HG03354 (cell line): ENCODE measurements around the gene TOP3B.

Experiments
- ATAC-seq: cut with Tn5 transposase; IDR thresholded peaks from one replicate; pipeline ENCODE4 v1.9.1; 2021; ENCODE audit warnings: mild to moderate bottlenecking; ENCODE audit not compliant: unreplicated experiment, poor library complexity, severe bottlenecking

TOP3B gene

DNA sequence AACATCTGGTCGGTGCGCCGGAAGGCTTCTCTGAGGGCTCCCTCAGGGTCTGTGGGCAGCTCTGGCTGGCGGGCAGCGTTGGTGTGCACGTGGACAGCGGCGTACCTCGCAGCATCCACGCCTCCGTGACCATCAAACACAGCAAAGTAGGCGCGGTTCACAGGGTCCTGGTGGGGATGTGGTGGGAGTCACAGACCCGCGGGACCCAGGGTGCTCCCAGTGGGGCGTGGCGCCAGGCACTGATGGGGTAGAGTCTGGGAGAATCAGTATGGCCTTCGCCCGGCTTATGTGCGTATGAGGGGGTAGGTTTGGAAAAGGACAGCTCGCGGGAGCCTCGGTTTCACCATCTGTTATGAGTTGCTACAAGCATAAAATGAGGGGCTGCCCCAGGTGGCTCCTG, 49.2 kb downstream of the TOP3B start:
- ATAC-seq: no peak

DNA sequence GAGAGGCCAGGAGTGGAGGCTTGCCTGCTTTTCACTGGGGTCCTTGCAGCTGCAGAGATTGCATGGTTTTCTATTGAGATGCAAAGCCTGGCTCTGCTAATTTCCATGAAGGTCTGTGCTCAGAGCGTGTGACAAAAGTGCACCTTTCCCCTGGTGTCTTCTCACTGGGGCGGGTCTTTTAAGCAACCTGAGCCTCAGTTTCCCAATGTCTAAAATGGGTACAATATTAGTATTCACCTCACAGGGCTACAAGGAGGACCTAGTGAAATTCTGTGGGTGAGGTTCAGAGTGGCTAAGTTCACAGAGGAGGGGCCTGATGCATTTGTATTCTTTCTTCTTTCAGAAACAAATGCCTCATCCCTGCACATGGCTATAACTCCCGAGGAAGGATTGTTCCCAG, 50.2 kb downstream of the TOP3B start:
- no peak for ATAC-seq

DNA sequence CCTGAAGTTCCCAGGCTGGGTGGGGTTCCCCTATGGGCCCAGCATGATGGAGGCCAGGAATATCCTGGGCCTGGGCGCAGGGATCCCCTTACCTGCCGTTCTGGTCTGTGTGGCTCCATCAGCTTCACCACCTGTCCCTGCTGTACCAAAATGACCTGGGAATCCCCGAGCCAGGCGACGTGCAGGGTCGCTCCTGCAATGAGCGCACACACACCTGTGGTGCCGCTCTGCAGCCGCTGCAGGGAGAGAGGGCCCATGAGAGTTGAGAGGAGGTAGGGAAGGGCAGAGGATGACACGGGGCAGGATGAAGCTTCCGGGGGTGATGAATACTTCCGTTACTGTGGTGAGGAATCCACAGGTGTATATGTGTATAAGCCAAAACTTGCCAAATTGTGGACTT, 51.5 kb downstream of the TOP3B start:
- no peak for ATAC-seq

DNA sequence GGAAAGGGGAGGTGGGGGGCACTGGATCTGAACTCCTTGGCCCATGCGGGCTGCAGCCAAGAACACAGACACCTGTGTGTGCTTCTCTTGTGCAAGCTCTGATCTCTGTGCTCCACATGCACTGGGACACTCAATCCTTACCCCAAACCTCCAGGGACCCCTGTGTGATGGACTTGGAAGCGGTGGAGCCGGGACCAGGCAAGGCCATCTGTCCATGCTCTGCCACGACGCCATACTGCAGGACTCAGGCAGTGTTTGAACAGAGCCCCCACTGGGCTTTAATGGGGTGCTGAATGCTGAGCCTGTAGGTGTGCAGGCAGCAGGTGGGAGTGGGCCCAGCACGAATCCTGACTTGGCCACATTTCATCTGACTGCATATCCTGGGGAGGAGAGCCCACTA, 53.3 kb downstream of the TOP3B start:
- no peak for ATAC-seq

DNA sequence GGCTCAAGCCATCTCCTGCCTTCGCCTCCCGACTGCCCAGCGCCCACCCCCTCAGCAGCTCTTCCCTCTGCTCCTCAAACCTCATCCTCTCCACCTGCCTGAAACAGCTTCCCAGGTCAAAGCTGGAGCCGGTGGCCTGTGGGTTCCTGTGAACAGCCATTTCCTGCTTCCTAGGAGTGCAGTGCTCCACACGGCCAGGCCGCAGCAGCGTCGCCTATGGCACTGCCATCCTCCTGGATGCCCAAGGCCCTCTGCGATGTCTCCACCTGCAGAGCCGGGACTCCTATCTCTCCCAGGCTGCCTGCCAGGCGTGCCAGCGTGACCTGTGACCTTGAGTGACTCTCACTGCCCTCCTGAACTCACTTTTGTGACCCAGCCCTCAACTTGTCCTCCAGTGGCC, 54.5 kb downstream of the TOP3B start:
- ATAC-seq: no peak

DNA sequence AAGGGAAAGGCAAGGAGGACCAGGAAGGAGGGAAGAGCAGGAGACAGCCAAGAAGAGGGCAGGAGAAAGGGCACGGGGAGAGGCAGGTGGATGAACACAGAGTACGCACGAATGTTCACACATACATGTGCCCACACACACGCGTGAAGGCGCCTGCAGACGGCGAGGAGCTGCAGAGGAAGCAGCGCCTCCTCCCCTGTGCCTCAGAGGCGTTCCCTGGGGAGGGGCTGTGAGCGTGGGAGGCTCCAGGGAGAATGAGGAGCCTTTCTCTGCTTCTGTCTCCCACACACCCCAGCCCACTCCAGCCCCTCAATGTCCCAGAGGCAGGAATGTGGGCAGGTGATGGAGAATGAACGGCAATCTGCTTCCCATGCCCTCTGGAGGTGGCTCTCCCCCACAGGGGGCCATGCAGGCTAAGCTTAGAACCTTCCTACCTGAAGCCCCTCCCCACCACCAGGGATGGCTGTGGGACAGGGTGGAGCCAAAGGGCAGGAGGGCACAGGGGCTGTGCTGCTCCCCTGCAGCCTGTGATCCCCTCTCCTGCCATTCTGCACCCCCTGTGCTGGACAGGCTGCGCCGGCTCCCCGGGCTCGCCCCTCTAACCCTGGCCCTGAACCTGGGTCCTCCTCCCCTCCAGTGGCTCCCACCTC, 55.3 kb downstream of the TOP3B start:
- no peak for ATAC-seq

DNA sequence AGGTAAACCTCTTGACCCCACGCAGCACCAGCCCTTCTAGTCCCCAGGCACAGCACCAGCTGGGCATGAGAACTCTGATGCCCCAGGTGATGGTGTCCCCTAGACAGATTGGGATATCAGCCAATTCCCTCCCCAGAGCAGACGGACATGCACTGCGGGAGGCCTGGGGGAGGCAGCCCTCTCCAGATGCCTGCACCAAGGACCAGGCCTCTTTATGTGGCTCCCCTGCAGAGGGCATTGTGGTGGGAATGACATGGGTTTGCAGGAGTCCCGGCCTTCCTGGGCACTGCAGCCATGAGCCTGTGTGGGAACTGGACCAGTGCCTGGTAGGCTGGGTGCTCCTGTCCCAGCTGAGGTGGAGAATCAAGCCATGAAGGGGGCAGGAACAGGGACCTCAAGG, 55.9 kb downstream of the TOP3B start:
- ATAC-seq: no peak

DNA sequence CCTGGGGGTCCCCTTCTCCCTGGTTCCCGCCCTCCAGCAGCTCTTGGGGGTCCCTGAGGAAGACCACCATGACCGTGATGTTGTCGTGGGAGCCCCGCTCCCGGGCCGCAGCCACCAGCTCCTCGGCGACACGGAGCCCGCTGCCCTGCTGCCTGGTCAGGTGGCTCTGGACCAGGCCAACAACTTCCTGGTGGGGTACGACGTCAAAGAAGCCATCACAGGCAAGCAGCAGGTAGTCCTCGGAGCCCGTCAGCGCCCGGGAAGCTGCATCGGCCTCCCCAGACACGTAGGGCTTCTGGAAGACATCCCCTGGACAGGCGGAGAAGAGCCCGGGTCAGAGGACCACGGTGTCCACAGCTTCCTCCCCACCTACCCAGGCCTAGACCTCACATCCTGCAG, 59.4 kb downstream of the TOP3B start:
- no peak for ATAC-seq

DNA sequence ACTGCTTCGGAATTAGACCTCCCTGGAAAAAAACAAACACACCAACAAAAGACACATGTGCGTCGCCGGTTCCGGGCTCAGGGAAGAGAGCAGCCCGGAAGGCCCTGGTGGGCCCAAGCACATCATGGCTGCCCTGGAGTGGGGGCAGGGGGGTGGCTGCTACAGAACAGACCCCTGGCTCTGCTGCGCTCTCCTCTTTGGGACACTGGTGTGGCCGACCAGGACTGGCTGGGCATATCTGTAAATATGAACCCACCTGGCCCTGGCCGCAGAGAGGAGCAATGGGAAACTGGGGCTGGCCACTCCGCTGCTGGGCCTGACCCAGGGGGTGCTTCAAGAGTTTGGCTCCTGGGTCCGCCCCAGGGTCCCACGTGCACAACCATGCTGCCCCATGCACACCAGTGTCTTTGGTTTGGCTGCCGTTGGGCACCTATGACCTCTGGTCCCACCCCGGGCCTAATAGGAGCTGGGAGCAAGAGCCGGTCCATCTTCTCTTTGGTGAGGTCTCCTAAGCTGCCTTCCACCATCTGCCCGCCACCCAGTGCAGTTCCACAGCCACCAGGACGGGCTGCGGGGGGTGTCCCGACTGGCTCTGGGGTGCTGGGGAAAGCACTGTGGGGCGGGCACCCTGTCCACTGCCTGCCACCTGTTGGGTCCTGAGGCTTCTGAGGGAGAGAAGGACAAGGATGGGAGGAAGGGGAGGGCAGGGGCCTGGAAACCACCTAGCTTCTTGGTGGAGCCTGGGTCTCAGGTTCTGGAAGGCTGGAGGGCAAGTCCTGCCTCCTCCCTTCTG, 60.0 kb downstream of the TOP3B start:
- ATAC-seq: no peak

DNA sequence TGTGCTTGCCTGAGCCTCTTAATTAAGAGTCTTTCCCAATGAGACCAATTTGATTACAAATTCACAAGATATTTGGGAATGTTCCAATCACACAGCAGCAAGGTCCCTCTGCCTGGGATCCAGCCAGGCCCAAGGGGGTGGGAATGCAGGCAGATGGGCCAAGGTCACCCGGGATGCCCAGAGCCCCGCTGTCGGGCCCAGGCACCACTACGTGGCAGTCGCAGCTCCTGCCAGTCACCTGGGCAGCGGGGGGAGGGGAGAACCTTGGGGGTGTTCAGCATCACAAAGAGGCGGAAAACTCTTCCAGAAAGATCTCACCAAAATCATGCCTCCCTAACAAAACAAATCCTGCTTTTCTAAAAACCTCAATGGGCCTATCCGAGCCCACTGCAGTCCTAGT, 60.9 kb downstream of the TOP3B start:
- ATAC-seq: no peak

DNA sequence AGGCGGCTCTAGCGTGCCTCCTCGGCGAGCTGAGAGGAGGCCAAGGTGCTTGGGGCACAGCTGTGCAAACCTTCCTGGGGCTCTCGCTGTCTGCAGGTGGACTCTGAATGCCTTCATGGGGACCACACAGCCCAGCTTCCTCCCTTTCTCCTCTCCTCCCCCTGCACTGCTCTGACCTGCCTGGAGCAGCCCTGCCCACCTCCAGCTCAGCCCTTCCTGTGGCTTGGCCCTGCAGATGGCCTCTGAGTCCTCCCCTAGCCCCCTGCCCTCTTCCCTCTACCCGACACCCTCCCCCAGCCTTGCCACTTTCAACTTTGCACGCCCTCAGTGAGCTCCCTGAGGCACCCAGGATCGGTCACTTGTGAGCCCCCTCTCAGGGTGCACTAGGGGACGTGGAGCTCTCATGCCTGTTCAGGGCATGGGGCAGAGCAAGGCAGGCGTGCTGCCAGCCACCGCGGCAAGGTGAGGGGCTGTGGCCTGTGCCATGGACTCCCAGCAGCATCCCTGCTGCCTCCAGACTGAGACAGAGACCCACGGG, 61.3 kb downstream of the TOP3B start:
- no peak for ATAC-seq

DNA sequence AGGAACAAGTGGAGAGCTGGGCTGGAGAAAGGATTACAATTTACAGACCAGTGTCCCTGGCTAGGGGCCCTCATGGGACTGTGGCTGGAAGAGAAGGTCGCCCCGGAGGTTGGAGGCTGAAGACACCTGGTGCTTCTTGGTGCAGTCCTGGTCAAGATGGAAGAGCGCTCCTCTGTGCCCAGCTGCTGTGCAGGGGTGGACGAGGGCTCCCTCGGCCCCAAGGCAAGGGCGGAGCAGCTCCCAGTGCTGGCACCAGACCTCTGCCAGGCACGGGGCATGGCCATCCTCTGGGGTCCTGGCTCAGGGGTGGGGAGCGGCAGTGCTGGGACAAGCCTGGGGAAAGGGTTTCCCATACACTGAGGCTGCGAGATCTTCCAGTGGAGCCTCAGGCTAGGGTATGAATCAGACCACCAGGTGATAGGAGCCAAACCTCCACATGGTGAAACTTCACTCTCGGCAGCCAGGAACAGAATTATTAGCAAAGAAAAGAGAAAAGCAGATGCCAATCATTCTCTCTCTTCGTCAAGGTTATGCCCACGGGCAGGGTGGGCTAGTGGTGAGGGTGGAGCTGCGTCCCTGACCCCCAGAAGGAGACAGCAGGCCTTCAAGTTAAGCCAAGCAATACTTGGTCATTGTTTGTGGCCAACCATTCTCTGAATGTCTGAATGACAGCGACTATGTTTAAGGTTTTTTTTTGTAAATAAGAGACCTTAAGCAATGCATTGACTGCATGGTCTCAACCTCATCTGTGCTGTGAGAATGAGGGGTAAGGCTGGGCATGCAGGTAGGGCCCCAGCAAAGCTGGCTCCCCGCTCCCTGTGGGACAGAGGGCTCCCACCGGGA, 62.0 kb downstream of the TOP3B start:
- ATAC-seq: no peak

DNA sequence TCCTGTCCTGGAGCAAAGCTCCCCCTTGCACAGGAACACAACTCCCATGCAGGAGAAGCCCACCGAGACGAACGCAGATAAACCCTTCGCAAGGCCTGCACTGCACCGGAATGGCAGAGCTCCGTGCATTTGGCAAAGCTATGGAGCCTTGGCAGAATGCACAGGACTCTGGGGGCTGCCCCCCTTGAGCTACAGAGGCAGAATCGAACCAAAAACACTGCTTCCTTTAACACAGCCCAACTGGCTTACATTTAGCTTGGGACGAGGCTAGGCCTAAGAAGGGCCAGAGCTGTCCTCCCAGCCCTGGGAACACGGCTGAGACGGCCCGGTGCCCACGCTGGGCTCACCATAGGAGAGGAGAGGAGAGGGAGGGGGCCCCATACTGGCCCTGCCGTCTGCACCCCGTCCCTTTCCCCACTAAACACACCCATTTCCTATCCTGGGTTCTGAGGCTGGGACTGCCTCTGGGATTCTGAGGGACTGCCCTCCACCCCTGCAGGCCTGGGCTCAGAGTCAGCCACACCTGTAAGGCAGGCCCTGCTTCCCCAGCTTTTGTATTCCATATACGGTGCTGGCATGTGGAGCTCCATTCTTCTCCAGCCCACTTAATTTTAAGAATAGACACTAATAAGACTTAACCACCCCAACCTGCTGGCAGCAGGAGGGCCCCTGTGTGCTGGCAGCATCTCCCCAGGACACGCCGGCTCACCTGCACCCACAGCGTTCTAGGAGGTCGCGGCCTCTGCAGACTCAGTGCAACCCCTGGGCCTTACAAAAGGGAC, 62.9 kb downstream of the TOP3B start:
- no peak for ATAC-seq

DNA sequence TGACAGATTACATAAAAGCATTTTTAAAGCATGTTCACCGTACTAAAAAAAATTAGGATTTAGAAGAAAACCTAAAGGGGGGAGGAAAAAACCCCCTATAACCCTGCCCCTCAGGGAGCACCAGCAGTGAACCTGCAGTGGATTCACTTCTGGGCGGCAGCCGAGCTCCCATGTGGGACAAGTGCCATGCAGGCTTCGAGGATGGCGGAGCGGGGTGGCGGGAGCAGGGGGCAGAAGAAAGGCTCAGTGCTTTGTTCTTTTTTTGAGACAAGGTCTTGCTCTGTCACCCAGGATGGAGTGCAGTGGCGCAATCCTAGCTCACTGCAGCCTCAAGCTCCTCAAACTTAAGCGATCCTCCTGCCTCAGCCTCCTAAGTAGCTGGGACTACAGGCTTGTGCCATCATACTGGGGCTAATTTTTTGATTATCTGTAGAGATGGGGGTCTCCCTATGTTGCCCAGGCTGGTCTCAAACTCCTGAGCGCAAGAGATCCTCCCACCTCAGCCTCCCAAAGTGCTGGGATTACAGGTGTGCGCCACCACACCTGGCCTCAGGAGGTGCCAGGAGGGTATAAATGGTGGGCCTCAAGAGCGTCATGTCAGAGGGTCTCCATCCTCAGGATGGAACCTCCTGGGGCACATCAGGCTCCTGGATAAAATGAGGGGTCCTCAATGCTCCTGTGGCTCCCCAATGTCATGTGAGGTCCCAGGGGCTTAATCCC, 64.0 kb downstream of the TOP3B start:
- no peak for ATAC-seq

DNA sequence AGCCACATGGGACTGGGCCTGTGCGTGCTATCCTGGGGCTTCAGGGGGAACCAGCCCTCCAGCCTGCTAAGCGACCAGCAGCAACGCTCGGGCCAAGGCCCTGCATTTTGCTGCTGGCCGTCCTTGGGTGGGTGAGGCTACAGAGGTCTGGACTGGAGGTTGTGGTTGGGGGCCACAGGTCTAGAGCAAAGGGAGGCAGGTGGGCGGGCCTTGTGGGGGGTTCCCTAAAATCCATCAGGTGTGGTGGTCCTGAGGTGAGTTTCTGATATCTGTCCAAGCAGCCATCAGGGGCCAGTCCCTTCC, 64.7 kb downstream of the TOP3B start:
- ATAC-seq: no peak

DNA sequence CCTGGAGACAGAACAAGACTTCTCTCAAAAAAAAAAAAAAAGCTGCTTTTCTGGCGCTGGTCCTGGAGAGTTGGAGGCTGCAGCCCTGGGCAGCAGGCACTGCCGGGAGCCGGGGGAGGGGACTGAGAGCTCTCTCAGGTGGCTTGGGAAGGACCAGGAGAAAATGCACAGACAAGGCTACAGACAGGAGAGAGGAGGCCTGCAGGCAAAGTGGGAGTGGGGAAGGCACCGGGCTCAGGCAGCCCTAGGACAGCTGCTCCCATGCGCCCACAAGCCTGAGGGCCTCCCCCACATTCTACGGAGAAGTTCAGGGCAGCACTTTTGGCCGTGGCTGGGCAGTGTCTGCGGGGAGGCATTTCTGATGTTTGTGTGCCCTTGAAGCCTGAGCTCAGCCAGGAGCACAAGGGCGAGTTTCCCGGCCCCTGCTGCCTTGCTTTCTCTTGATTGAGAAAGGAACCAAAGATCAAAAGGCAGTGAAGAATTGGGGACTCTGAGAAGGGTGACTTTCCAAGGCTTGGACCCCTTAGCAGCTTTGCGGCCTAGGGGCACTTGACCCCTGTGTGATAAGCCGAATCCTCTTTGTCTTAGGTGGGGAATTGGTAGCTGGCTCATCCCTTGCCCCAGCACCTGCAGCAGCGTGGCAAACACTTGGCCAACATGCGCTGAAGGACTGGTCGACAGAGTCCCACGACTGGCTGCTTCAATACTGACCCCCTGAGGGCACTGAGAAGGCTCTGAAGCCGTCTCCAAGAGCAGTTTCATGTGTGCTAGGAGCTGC, 65.2 kb downstream of the TOP3B start:
- no peak for ATAC-seq

DNA sequence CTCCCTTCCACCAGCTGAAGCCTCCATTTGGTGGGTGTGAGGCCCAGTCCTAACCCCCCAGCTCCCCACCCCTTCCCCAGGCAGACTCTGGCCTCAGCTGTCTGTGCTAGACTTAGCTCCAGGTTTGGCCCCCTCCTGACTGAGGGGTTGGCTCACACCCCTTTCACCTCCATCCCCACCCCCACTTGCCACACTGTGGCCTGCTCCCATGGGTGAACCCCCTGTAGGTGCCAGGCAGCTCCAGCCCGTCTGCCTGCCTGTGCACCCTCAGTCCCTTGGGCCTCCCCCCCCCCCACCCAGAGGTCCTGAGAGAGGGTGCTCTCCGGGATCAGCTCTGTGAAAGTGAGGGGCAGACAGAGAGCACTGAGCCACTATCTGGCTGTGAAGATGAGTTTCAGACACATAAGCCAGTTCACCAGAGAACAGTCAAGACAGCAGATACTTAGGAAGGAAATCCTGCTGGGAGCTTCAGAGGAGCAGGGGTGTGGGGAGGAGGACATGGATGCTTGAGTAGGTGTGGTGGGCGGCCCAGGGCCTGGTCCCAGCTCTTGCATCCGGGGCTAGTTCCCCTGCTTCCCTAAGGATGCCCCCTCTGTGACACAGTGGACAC, 66.2 kb downstream of the TOP3B start:
- ATAC-seq: no peak

DNA sequence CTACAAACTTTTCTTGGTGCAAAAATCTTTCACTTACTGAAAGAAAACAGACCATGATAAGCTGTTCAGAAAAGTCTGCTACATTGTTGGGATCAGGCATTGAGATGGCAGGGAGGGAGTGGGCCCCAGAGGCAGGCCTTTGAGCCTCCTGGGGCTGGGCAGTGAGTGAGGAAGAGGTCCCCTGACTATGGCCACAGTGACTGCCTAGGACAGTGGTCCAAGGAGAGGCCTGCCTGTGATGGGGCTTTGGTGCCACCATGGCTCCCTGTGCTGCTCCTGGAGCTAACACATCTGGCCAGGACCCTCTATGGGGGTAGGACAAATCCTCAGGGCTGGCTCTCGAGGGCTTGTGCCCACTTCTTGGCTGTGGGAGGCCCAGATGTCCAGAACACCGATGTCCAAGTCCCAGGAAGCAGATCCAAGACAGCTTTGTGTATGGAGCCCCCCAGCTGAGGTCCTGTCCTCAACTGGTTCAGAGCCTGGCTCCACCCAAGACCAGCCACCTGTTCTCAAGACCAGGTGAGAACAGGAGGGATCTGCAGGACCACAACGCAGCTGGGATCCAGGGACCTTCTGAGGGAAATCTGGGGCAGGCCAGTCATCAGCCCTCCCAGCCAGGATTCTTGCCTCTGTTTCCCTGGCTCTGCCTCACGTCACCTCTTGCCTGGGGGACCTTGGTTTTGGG, 66.8 kb downstream of the TOP3B start:
- no peak for ATAC-seq
